ENCODE data around the gene C3orf22. TPM values are rescaled to one million over a fixed set of nuclear protein-coding genes. Genes with fewer than 3 reads are reported as not detected.
"Not testable (repeated sequence)": the region's sequence is repeated elsewhere in the genome, so short reads cannot be mapped to it uniquely, and the experiment has no call there.

C3orf22 gene
- total RNA-seq, 1 donor from 2014 or later, result not detected

DNA sequence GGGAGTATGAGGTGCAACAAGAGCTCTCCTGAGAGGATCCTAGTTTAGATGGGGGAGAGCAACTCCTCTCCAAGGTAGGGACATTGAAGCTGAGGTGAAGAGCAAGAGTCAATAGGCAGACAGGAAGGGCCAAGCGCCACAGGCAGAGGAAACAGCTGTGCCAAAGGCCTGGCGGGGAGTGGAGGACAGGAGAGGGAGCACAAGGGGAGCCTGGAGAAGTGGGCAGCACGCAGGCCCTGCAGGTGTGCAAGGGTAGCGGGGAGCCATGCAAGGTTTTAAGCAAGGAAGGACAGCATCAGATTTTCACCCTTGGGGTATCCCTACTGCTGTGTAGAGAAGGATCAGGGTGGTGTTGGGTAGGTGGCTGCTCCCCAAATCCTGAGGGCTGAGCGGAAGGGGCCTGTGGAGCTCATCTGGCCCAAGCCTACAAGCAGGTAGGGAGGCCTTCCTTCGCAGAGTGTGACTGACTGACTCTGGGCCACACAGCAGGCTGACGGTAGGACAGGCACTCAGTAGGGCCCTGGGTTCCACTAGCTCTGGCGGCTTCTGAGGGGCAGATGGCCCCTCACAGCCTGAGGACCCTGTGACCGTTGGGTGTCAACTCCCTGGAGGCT lies 21.5 kb downstream of the C3orf22 start:
- H3K4me1 Mint-ChIP-seq (ENCODE audit: unreplicated experiment), result no peaks in the 10 kb centered on the region
- H3K27me3 Mint-ChIP-seq, result peaks cover 38% of the 10 kb centered on the region
- H3K9me3 Mint-ChIP-seq, result no peaks in the 10 kb centered on the region
- H3K27ac Mint-ChIP-seq, result no peak overlapping the region
- H3K4me3 Mint-ChIP-seq, result no peak overlapping the region
- TF ChIP-seq, protein P1, sequence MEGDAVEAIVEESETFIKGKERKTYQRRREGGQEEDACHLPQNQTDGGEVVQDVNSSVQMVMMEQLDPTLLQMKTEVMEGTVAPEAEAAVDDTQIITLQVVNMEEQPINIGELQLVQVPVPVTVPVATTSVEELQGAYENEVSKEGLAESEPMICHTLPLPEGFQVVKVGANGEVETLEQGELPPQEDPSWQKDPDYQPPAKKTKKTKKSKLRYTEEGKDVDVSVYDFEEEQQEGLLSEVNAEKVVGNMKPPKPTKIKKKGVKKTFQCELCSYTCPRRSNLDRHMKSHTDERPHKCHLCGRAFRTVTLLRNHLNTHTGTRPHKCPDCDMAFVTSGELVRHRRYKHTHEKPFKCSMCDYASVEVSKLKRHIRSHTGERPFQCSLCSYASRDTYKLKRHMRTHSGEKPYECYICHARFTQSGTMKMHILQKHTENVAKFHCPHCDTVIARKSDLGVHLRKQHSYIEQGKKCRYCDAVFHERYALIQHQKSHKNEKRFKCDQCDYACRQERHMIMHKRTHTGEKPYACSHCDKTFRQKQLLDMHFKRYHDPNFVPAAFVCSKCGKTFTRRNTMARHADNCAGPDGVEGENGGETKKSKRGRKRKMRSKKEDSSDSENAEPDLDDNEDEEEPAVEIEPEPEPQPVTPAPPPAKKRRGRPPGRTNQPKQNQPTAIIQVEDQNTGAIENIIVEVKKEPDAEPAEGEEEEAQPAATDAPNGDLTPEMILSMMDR (conservative IDR thresholded peaks at IDR 0.05), result no peak
- H3K36me3 Mint-ChIP-seq, result no peaks in the 10 kb centered on the region
- no peak for DNase-seq (ENCODE audit: extremely low spot score, unreplicated experiment)

DNA sequence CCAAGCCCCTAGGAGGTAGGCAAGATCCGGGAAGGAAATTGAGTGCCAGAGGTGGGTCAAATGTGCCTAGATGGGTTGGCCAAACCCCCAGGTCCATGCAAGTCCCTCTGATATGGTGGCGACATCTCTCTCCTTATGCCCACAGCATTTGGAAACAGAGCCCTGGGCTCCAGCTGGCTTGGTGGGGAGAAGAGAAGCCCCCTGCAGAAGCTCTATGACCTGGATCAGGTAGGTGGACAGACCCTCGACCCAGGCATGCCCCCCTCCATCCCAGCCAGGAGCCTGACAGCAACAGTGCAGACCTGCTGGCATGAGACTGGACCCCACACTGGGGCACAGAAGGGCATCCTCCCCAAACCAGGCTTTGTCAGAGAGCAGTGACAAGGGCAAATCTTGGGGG lies 22.6 kb downstream of the C3orf22 start:
- no peaks in the 10 kb centered on the region for H3K36me3 Mint-ChIP-seq
- no peak overlapping the region for H3K4me3 Mint-ChIP-seq
- H3K27ac Mint-ChIP-seq, result no peak overlapping the region
- H3K4me1 Mint-ChIP-seq (ENCODE audit: unreplicated experiment), result no peaks in the 10 kb centered on the region
- DNase-seq (ENCODE audit: extremely low spot score, unreplicated experiment), result no peak
- H3K9me3 Mint-ChIP-seq, result no peaks in the 10 kb centered on the region
- peaks cover 43% of the 10 kb centered on the region for H3K27me3 Mint-ChIP-seq
- TF ChIP-seq, protein P1 (conservative IDR thresholded peaks at IDR 0.05), result no peak

- Mint-ChIP-seq H3K27me3 (peaks cover 43% of the 10 kb centered on the region), H3K4me3 (no peak overlapping the region), H3K27ac (no peak overlapping the region), H3K36me3 (no peaks in the 10 kb centered on the region), H3K9me3 (no peaks in the 10 kb centered on the region), H3K4me1 (ENCODE audit: unreplicated experiment) (no peaks in the 10 kb centered on the region)
- DNase-seq (ENCODE audit: extremely low spot score, unreplicated experiment), result no peak
- TF ChIP-seq, protein P1 (conservative IDR thresholded peaks at IDR 0.05), result no peak
Measured at GRCh38 chr3:126535636-126536035, 23.1 kb downstream of the C3orf22 start.

GRCh38 chr3:126534716-126535115 lies 24.0 kb downstream of the C3orf22 start:
- H3K36me3 Mint-ChIP-seq; H3K27ac Mint-ChIP-seq; H3K4me1 Mint-ChIP-seq (ENCODE audit: unreplicated experiment); H3K9me3 Mint-ChIP-seq; DNase-seq (ENCODE audit: extremely low spot score, unreplicated experiment); H3K4me3 Mint-ChIP-seq: not testable (repeated sequence)
- peaks cover 43% of the 10 kb centered on the region for H3K27me3 Mint-ChIP-seq

GRCh38 chr3:126533506-126533905 lies 25.2 kb downstream of the C3orf22 start:
- peaks cover 43% of the 10 kb centered on the region for H3K27me3 Mint-ChIP-seq
- peaks cover 8% of the 10 kb centered on the region for H3K4me1 Mint-ChIP-seq (ENCODE audit: unreplicated experiment)

DNA sequence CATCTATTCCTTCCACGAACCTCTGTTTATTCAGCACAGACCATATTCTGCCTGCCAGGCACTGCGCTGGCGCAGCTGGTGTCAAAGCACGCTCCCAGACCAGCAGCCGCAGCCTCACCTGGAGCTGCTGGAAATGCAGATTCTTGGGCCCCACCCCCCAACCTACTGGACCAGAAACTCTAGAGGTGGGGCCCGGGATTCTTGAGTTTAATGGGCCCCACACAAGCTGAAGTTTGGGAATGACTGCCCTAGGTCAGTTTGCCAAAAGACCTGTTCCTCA lies 27.7 kb downstream of the C3orf22 start:
- peaks cover 50% of the 10 kb centered on the region for H3K27me3 Mint-ChIP-seq
- no peak overlapping the region for H3K27ac Mint-ChIP-seq
- H3K4me3 Mint-ChIP-seq, result no peak overlapping the region
- no peaks in the 10 kb centered on the region for H3K9me3 Mint-ChIP-seq
- no peak for DNase-seq (ENCODE audit: extremely low spot score, unreplicated experiment)
- peaks cover 10% of the 10 kb centered on the region for H3K4me1 Mint-ChIP-seq (ENCODE audit: unreplicated experiment)
- TF ChIP-seq, protein P1 (conservative IDR thresholded peaks at IDR 0.05), result no peak
- no peaks in the 10 kb centered on the region for H3K36me3 Mint-ChIP-seq

More at GRCh38 chr3:126533506-126533905, 25.2 kb downstream of the C3orf22 start:
- TF ChIP-seq, protein P1 (conservative IDR thresholded peaks at IDR 0.05), result no peak
- DNase-seq (ENCODE audit: extremely low spot score, unreplicated experiment), result no peak
- H3K27ac Mint-ChIP-seq, result no peak overlapping the region
- no peaks in the 10 kb centered on the region for H3K36me3 Mint-ChIP-seq
- H3K9me3 Mint-ChIP-seq, result no peaks in the 10 kb centered on the region
- H3K4me3 Mint-ChIP-seq, result no peak overlapping the region

Measured in type B pancreatic cell (in vitro differentiated cells).